ENCODE data around the gene JSRP1.
A peak's percentile ranks its signal among the peaks of the same experiment; 100 is the strongest.

The JSRP1 gene

DNA sequence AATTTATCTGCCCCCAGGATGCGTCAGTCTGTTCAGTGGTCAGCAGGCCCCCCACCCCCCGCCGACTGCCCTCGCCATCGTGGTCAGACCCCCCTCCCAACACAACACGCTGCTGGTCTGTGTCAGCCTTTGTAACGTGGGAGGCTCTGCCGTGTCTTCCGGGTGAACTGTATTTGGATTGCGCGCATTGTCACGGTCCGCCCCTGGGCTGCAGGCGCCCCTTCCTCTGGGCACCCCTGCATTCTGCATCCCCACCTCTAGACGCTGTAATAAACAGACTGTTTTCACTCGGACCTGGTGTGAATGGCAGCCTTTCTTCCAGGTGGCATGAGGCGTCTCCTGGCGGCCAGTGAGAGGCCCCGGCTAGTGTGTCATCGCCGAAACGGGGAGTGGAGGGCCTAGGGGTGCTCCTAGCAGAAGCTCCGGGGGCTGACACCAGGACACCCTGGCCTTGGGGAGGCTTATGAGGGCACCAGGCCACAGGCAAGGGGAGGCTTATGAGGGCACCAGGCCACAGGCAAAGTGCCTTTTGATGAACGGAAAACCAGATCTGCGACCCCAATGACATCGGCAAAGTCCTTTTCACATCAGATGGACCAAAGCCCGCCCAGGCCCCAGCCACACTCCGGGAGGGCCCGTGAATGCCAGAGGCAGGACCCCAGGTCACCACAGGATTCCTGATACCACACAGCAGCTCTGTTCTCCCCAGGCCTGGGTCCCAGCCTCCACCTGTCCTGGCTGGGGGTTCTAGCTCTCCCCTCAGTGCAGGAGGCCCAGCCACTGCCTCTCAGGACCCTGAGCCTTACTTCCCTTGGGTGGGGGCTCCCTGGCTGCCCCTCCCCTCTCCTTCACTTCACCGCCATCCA is 23.7 kb downstream of the JSRP1 start:
- DNase-seq (ENCODE audit: low read depth) = no peak

DNA sequence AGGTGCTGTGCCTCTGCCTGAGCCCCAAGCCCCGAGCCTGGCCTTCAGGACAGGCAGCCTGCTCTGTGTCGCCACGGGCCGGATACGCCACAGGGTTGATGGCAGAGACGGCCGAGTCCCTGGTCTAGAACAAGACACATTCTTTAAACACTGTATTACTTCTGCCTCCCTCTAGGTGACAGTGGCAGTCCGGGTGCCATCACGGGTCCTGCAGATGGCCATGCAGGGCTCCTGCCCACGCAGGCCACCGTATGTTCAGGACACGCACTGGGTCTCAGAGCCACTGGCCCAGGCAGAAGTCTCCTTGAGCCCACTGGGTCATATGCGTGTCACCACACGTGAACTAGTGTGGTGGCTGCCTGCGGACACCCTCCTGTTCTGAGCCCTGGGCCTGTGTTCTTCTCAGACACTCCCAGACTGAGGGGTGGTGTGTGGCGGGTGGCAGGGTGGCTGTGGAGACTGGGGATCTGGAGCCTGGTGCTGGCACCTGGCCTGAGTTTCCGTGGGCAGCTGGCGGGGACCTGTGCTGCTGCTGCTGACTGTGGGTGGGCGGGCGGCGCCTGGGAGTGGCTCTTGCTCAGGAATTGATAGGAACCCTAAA is 24.5 kb downstream of the JSRP1 start:
- DNase-seq (ENCODE audit: low read depth) = no peak

DNA sequence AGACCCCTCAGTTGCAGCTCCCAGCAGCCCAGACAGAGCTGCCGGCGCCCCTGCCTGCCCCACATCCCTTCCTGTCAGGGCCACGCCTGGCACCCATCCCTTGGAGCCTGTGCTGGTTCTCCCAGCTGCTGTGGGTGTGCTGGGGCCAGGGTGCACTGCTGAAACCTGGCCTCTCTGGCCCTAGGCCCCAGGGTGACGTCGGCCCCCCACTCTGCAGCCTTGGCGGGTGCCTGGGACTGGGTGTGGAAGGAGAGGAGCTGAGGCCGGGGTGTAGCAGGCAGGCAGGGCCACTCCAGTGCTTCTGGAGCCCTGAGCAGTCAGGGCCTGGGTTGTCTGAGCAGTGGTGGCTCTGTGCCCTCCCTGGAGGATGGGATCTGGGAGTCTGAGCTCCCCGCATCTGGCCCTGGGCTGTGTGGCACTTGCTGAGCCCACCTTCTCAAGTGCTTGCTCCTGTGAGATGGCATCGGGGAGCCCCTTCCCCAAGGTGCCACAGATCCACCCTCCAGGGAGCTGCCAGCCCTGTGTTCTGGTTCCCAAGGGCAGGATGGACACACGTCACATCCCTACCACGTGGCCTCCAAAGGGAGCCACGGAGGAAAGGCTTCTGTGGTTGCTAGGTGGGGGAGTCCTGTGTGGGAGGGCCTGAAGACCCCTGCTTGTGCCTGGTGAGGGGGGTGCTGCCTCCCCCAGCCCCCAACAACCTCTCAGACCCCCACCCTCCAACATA is 25.2 kb downstream of the JSRP1 start:
- DNase-seq (ENCODE audit: low read depth) = no peak

DNA sequence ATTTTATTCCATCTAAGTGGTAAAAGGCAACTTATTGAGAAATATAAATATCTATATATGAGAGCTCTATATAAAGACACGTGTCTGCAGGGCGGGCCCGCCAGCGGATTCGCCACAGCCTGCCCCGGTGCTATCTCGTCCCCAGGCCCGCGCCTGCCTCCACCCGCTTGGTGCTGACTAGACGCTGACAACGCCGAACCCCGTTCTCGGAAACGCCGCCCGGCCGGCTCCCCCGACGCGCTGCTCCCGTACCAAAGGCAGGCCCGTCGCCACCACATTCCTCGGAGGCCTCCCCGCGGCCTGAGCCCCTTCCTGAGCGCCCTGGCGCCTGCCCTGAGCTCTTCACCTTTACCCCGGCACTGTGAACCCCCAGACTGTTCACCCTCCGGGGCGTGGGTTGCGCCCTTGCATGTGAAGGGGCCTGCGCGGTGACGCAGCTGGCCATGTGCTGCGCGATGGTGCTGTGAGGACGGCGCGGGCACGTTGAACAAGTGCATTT is 26.1 kb downstream of the JSRP1 start:
- DNase-seq (ENCODE audit: low read depth) = no peak

DNA sequence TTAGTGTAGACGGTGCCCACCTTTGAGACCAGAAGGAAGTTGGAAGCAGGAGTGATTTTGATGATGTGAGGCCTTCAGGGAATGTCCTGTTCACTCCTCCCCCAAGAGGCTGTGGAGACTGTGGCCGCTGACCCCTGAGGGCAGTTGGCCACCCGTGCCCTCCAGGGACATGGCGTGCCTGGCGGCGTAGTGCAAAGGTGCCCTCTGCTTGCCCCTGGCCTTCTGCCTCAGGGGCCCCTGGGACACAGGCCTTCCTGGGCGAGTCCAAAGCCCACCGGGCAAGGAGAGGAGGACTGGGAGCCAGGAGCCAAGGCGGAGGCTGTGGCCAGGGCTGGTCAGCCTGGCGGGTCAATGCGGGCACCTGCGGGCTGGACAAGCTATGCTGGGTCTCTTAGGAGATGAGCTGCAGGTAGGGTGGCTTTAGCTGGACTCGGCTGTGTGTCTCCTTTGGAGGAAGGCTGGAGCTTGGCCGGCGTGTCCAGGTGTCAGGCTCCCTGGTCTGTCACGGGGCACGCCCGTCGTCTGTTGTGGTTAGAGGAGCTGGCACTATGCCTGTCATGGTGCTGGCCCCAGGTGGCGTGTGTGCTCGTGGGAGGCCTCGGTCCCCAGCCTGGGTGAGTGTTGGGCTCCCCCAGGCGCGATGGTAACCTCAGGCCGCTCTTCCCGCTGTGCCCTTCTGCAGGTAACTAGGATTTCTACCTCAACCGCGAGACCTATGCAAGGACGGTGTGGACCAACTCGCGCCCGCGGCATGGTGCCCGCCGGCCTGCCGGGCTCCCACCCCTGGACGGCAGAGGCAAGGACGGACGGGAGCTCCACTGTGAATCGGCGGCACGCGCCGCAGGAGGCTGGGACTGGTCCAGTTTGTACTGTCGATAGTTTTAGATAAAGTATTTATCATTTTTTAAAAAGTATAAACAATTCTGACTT is 26.8 kb downstream of the JSRP1 start:
- DNase-seq (ENCODE audit: low read depth) = no peak

DNA sequence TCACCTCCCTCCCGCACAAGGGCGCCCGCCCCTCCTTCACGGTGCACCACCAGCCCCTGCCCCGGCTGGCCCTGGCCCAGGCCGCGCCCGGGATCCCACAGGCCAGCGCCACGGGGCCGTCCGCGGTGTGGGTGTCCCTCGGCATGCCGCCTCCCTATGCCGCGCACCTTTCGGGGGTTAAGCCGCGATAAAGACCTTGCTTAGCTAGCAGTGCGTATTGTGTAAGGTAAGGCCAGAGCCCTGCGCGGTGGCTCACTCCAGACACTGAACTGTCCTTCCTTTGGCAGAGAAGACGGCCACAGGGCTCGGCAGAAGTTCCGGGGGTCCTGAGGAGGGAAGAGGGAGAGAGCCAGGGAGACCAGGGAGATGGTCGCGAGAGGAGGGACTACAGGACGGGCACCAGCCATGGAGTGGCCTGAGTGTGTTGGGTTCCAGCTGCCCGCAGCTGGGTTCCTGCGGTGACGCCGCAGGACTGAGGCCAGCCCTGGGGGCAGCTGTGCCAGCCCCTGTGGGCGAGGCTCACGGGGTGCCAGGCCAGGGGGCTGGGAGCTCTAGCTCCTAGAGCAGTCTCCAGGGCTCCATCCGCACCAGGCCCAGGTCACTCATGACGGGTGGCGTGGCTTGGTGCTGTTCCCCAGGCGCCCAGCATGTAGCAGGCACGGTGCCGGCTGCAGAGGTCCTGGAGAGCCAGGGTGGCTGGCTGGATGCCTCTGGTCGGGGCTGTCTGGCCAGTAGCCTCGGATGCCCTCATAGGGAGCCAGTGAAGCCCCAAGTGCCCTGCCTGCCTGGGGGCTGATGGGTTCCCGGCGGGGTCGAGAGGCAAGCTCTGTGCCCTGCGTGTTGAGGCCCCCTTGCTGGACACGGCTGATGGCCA is 27.8 kb downstream of the JSRP1 start:
- DNase-seq (ENCODE audit: low read depth) = no peak

DNA sequence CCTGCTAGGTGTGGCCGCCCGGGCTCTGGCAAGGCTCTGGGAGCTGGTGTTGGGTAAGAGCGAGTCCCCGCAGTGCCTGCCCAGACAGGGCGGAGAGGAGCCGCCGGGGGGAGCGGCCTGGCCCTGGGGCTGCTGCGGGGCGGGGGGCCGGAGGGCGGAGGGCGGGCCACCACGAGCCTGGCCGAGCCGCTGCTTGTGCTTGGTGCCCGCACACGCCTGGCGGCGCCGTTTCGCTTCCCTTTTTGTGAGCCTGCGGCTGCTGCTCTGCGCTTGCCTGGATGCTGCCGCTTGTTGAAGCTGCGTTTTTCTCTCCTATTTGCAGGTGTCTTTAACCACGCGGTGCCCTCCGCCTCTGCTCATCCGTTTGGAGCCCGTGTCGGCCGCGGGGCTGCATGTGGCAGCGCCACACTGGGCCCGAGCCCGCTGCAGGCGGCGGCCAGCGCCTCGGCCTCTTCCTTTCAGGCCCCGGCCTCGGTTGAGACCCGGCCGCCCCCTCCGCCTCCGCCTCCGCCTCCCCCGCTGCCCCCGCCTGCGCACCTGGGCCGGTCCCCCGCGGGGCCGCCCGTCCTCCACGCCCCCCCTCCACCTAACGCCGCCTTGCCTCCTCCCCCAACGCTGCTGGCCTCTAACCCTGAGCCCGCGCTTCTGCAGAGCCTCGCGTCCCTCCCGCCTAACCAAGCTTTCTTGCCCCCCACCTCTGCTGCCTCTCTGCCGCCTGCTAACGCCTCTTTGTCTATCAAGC is 28.6 kb downstream of the JSRP1 start:
- no peak for DNase-seq (ENCODE audit: low read depth)

DNA sequence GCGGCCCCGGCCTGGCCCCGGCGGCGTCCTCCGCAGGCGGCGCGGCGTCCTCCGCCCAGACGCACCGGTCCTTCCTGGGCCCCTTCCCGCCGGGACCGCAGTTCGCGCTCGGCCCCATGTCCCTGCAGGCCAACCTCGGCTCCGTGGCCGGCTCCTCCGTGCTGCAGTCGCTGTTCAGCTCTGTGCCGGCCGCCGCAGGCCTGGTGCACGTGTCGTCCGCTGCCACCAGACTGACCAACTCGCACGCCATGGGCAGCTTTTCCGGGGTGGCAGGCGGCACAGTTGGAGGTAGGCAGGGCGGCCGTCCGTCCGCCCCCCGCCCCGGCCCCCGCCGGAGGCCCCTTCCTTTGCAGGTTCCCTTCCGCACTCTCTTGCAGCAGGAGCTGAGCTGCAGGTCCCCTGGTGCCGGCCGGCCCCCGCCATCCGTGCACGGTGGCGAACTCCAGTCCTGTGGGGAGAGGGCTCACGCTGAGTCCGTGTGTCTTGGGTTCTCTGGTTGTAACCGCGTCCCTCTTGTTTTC is 29.3 kb downstream of the JSRP1 start:
- DNase-seq (ENCODE audit: low read depth) = no peak

DNA sequence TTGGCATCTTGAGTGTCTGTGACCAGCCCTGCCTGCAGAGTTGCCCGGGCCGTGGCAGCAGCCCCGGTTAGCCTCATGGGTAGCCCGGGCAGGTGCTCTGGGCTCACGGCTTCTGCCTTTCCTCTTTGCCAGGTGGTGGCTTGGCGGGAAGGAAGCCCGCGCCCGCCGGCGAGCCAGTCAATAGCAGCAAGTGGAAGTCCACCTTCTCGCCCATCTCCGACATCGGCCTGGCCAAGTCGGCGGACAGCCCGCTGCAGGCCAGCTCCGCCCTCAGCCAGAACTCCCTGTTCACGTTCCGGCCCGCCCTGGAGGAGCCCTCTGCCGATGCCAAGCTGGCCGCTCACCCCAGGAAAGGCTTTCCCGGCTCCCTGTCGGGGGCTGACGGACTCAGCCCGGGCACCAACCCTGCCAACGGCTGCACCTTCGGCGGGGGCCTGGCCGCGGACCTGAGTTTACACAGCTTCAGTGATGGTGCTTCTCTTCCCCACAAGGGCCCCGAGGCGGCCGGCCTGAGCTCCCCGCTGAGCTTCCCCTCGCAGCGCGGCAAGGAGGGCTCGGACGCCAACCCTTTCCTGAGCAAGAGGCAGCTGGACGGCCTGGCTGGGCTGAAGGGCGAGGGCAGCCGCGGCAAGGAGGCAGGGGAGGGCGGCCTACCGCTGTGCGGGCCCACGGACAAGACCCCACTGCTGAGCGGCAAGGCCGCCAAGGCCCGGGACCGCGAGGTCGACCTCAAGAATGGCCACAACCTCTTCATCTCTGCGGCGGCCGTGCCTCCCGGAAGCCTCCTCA is 30.0 kb downstream of the JSRP1 start:
- DNase-seq (ENCODE audit: low read depth) = no peak

DNA sequence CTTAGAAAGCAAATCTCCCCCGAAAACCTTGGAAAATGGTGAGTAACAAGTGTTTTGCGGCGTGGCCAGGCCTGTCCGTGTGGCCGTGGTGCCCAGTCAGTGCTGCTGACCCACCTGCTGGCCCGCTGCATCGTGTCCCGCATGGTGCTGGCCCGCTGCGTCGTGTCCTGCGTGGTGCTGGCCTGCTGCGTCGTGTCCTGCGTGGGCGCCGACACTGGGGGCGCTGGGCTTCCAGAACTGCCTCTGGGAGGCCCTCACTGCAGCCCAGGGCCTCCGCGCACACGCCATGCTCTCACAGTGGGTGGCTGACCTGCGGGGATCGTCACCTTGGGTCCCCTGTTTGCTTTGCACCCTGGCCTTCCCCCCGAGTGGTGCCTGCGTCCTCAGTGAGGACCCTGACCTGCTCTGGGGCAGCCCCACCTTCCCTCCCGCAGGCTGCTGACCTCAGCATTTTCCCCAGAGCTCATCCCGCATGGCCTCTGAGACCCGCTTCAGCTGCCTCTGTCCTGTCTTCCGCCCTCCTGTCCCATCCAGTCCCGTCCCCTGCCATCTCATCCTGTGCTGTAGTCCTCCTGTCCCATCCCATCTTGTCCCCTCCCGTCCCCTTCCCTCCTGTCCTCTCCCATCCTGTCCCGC is 30.7 kb downstream of the JSRP1 start:
- DNase-seq (ENCODE audit: low read depth) = no peak

DNA sequence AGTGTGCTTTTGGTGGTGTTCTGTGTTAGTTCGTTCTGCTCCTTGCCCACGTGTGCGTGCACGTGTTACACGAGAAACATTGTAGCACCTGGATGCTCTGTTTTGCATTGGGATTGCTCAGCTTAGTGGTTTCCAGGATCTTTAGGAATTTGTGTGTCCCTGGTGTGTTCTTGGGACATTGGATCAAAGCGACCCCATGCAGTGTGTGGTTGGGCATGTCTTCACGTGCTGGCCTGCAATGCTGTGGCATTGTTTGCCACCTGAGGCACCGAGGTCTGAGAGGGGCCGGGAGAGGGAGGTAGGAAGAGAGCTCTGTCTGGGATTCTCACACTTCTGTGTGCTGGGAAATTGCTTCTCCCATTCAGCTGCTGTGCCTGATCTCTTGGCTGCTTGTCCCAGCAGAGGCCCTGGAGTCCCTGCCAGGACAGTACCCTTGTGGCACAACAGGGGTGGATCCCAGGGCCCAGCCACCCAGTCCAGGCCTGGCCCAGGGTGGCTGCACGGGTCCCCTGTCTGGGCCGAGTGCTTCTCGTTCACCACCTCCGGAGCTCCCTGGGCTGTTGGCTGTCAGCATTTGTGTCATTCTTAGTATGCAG is 31.4 kb downstream of the JSRP1 start:
- DNase-seq (ENCODE audit: low read depth) = no peak

DNA sequence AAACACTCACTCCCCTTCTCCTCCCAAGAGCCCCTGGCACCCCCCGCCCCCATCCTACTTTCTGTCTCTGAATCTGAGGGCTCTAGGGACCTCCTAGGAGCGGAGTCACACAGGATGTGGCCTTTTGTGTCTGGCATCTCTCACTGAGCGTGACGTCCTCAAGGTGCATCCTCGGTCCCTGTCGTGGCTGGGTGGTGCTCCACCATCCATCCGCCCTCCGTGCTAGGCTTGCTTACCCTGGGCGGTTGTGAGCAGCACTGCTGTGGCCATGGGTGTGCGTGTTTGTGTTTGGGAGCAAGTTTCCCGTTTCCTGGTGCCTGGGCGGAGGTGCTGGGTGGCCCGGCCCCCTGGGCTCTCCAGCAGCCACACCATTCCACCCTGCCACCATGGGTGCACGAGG is 32.3 kb downstream of the JSRP1 start:
- no peak for DNase-seq (ENCODE audit: low read depth)

DNA sequence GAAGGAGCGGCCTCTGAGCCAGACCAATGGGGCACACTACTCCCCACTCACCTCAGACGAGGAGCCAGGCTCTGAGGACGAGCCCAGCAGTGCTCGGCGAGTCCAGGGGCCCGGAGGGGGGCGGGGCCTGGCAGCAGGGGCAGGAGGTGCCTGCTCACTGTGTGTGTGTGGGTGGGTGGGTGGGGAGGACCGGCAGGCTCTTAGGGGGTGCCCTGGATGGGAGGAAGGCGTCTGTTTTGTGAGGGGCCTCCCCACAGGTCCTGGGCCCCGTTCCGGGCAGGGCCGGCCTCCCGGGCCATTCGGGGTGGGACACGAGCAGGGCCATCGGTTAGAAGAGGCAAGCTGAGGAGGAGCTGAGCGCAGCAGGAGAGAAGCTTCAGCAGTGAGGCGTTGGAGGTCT is 32.8 kb downstream of the JSRP1 start:
- DNase-seq (ENCODE audit: low read depth) = no peak

DNA sequence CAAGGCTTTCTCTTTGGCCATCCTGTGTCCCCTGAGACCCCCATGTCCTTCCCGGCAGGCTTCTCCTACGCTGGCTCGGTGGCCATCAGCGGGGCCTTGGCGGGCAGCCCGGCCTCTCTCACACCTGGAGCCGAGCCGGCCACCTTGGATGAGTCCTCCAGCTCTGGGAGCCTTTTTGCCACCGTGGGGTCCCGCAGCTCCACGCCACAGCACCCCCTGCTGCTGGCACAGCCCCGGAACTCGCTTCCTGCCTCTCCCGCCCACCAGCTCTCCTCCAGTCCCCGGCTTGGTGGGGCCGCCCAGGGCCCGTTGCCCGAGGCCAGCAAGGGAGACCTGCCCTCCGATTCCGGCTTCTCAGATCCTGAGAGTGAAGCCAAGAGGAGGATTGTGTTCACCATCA is 34.3 kb downstream of the JSRP1 start:
- no peak for DNase-seq (ENCODE audit: low read depth)

DNA sequence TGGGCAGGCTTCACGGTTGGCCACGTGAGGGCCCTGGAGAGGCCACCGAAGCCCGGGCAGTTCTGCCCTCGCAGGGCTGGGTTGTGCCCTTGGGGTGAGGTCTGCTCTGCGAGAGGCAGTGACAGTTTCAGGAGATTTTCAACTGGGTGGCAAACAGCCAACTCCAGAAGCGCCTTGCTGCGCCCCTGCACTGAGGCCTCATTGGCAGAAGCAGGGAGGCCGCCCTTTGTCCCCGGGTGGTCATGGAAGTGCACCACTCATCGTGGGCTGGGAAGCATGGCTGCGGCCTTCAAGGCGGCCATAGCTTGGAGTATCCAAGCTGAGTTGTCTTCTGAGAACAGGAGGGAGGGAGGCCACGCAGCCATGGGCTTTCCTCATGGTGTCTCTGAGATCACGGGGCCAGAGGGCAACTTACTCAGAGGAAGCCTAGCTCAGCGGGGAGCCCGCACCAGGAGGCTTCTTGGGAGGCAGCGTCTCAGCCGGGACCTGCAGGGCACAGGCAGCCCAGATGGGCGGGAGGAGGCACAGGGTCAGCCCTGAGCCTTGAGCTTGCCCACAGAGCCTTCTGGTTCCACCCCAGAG is 34.9 kb downstream of the JSRP1 start:
- DNase-seq (ENCODE audit: low read depth) = peak; percentile 54

DNA sequence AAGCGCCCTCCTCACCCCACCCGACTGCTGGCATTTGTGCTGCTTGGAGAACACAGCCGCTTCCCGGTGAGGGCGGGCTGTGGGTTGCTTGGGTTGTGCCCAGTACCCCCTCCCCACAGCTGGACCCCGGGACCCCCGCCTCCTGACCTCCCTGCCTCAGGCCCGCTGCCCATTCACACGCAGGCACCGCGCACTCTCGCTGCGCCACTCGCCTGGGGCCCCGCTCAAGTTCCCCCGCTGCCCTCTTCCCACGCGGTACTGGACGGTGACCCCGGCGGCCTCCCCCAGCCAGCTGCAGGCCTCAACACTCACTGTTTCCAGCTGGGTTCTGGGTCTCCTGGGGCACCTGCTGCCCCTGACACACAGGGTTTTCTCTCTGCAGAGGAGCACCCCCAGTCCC is 36.5 kb downstream of the JSRP1 start:
- no peak for DNase-seq (ENCODE audit: low read depth)

DNA sequence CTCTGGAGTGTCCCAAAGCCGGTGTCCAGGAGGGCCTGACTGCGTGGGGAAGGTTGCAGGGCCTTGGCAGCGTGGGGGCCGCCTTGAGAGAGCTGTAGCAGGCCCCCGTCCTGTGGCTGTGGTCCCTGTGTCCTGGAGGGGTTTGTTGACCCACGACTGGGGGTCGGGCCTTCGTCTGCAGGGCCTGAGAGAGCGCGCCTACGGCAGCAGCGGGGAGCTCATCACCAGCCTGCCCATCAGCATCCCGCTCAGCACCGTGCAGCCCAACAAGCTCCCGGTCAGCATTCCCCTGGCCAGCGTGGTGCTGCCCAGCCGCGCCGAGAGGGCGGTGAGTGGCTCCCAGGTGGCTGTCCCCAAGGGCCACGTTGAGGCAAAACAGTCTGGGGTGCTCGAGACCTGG is 38.6 kb downstream of the JSRP1 start:
- DNase-seq (ENCODE audit: low read depth) = no peak

Measured in amniotic epithelial cell (primary cell).